Hypothalamus (tissue), 51 donors: ENCODE data around the gene SLAMF9.

Source experiments
- DNase-seq, 51 donors: peaks; one replicate each; lab custom pipeline; 2025; lab: John Stamatoyannopoulos, UW

SLAMF9 gene

GRCh38 chr1:159977364-159978106 lies 23.5 kb upstream of the SLAMF9 start:
- no peak for DNase-seq

DNA sequence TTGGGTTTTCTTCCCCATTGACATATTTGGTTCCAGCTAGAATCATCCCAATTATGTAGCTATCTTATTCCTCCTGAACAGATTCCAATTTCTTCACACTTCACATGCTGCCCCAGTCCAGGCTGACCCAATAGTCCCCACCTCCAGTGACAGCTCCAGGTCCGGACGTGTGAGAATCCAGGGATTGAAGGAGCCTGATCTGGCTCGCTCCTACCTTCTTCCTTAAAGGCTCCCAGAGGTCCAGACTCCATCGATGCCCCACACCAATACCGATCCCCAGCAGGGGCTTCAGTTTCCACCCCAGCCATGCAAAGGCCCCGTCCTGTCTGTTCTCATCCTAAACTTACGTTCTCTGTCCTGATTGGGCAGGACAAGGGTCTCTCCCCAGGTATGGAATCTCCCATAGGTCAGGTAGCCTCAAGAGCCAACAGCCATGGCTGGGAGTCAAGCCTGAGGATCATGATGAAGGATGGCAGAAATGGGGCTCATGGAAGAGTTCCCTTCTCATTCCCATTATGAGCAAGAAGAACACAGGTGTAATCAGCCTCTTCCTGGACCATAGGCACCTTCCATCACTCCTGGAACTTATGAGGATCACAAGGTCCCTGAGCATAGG lies 20.4 kb upstream of the SLAMF9 start:
- no peak for DNase-seq

- no peak for DNase-seq
Observed at GRCh38 chr1:159973350-159973940, 19.4 kb upstream of the SLAMF9 start.

GRCh38 chr1:159972443-159973205 lies 18.6 kb upstream of the SLAMF9 start:
- no peak for DNase-seq

- no peak for DNase-seq
Observed at GRCh38 chr1:159970932-159971342, 16.9 kb upstream of the SLAMF9 start.

DNA sequence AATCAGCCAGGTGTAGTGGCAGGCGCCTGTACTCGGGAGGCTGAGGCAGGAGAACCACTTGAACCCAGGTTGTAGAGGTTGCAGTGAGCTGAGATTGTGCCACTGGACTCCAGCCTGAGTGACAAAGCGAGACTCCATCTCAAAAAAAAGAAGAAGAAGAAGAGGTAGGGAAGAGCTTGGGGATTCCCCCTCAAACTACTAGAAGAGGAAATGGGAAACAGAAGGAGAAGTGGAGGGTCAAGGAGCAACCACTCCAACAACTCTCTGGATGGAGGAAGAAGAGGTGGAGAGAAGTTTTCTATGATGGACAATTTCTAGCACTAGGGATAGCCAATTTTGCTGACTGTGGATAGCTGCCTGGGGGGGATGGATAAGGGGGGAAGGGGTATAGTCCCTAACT lies 14.9 kb upstream of the SLAMF9 start:
- no peak for DNase-seq

GRCh38 chr1:159965263-159965662 lies 11.2 kb upstream of the SLAMF9 start:
- DNase-seq, result no peak

- no peak for DNase-seq
Observed at GRCh38 chr1:159964144-159964543, 10.1 kb upstream of the SLAMF9 start.

GRCh38 chr1:159962176-159962575 lies 8.1 kb upstream of the SLAMF9 start:
- no peak for DNase-seq

GRCh38 chr1:159961636-159962035 lies 7.6 kb upstream of the SLAMF9 start:
- no peak for DNase-seq

- no peak for DNase-seq
Observed at GRCh38 chr1:159960721-159961381, 6.8 kb upstream of the SLAMF9 start.

GRCh38 chr1:159959451-159959850 lies 5.4 kb upstream of the SLAMF9 start:
- no peak for DNase-seq

DNA sequence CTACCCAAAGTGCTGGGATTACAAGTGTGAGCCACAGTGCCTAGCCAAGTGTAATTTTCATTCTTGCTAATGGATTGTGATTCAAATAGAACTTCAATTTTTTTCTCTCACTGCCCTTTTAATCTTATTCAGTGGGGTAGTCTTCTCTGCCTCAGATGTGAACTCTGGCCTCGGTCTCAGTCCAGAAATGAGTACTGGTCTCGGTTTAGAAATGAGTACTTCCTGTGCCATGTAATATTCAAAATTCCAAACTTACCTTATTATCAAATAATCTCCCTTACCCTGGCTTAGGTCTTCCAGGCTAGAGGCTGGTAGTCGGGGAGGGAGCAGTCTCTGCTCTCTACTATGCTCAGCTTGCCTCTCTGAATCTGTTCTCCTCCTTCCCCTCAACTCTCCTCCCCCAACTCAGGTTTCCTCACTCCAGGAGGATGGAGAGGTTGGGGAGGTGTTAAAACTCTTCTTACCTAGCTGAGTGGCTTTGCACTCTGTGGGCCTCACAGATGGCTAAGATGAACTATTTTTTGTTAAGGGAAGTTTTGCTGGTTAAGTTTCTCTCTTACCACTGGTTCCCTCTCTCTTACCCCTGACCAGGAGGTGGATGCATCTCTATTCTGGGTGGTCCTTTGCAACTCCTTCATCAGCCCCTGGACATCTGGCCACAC lies 4.8 kb upstream of the SLAMF9 start:
- DNase-seq, result no peak

- no peak for DNase-seq
Observed at GRCh38 chr1:159957824-159958268, 3.8 kb upstream of the SLAMF9 start.

DNA sequence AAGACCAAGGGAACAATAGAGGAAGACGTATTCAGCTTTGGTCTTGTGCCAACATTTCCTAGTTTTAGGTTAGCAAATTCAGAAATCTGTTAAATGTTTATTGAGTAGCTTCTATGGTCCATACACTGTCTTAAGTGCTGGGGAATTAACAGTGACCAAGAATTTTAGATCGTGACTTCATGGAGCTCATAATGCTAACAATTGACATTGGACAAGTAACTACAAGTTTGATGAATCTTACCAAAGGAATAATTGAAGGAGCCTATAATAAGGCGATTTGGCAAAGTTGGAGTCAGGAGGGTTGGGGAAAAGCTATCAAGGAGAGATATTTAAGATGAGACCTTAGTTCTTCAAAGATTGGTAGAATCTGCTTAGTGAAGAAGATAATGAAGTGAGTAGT lies 1.4 kb upstream of the SLAMF9 start:
- DNase-seq, result no peak

DNA sequence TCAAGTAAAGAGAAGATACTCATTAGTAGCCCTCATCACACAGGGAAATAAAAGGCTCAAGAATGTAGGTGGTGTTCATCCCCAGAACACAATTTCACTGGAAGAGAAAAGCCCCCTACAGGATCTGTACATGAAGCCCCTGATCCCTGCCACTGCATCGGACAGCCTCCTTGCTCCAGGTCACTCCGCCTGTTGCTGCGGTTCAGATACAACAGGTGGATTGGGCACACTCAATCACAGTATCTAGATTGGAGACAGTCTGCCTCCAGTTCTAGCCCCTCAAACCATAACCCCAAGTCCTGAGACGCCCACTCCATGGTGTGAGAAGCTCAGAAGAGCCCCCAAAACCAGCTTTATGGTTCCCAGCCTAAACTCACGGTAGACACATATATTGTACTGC lies 1.1 kb downstream of the SLAMF9 start:
- DNase-seq, result no peak

DNA sequence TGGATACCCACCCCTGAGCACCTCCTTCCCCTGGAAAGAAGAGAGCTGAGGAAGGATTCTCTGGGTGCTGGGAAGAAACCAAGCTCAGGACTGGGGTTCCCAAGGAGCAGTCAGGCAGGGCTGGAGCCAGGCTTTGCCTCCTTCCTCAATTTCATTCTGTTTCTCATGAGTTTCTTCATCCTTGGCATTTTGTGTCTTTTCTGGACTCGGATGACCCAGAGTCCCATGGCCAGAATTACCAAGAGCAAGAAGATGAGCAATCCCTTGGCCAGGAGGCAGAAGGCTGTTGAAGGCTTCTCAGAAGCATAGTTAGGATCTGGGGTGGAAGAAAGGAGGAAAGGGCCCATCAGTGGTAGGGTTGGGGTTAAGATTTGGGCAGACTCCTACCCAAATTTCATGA lies 2.5 kb downstream of the SLAMF9 start:
- DNase-seq, result no peak

- DNase-seq, result no peak
Observed at GRCh38 chr1:159951016-159951415, 3.0 kb downstream of the SLAMF9 start.

- no peak for DNase-seq
Observed at GRCh38 chr1:159949981-159950381, 4.1 kb downstream of the SLAMF9 start.

- DNase-seq, result no peak
Observed at GRCh38 chr1:159949123-159949522, 4.9 kb downstream of the SLAMF9 start.
